ENCODE results near the gene AGAP2. TPM values are rescaled to one million over a fixed set of nuclear protein-coding genes. Genes with fewer than 3 reads are reported as not detected.

AGAP2 gene
- total and polyA plus RNA-seq, 2 donors (not counting 1 experiment from before 2014, with no cell fraction given): 22.2 to 27.0 TPM

- no peaks in the 10 kb centered on the region for H3K27me3 ChIP-seq (replicated peaks in 1 of 4; ENCODE audit: control extremely low read depth in 1 of 4, control insufficient read depth in 3 of 4, insufficient read depth in 4 of 4, low read length in 3 of 4)
- H3K36me3 ChIP-seq (replicated peaks in 1 of 2; ENCODE audit: control extremely low read depth in 1 of 2, control insufficient read depth in 1 of 2, extremely low read depth in 1 of 2, insufficient read depth in 2 of 2, low read length in 1 of 2): peaks cover 1 to 36% of the 10 kb centered on the region in 2 experiments
- peak overlapping the region; percentile 80 for H3K9ac ChIP-seq (ENCODE audit: low read length)
- H3K4me3 ChIP-seq (ENCODE audit: control extremely low read depth in 1 of 5, extremely low read depth in 1 of 5, insufficient read depth in 1 of 5, low read depth in 2 of 5, low read length in 4 of 5): peak overlapping the region; percentile 67 to 87 (median 85)
- Mint-ChIP-seq H3K27me3 (no peaks in the 10 kb centered on the region), H3K9me3 (ENCODE audit: insufficient read depth) (no peaks in the 10 kb centered on the region), H3K27ac (peak overlapping the region; percentile 95), H3K4me1 (peaks cover 59% of the 10 kb centered on the region), H3K4me3 (peak overlapping the region; percentile 94)
- no peak for TF ChIP-seq EZH2 (IDR thresholded peaks at IDR 0.05; ENCODE audit: borderline replicate concordance, insufficient read depth, low read depth, low read length, poor library complexity, severe bottlenecking)
- peak; percentile 82 for TF ChIP-seq CTCF (IDR thresholded peaks at IDR 0.05)
- H3K79me2 ChIP-seq (ENCODE audit: control insufficient read depth, insufficient read depth, low read length): peaks cover 48% of the 10 kb centered on the region
- peak overlapping the region; percentile 55 for H2AFZ ChIP-seq (ENCODE audit: insufficient read depth, low read depth, low read length, poor library complexity, severe bottlenecking)
- peak overlapping the region; percentile 90 for H3K4me2 ChIP-seq (replicated peaks; ENCODE audit: low read depth, low read length, poor library complexity, severe bottlenecking)
- ChIA-PET CTCF (interaction anchor here (0.8 to 2.6 kb wide), 23 partner anchors 8 to 232 kb away, joined by 3 to 37 read pairs (median 5); partner anchors contain the start of genes AVIL, CYP27B1, EEF1AKMT3 and METTL1), POLR2A (interaction anchor here (0.5 to 1.4 kb wide), 8 partner anchors 9 to 684 kb away, joined by 3 to 7 read pairs (median 4); partner anchors contain the start of genes ATP23, EEF1AKMT3, METTL1 and OS9)
- H3K4me1 ChIP-seq (ENCODE audit: control insufficient read depth in 2 of 2, insufficient read depth in 2 of 2, low read length in 2 of 2): peaks cover 36 to 55% of the 10 kb centered on the region in 2 donors
- H3K9me3 ChIP-seq (ENCODE audit: control extremely low read depth in 1 of 3, control insufficient read depth in 2 of 3, insufficient read depth in 1 of 3, low read length in 2 of 3): no peaks in the 10 kb centered on the region
- 27% methylated on average over 10 of the region's 22 CpGs for WGBS (ENCODE audit: insufficient coverage)
- DNase-seq (peak; percentile 78), ATAC-seq (ENCODE audit: low read depth) (no peak)
- H3K27ac ChIP-seq (ENCODE audit: low read length in 2 of 2): peak overlapping the region; percentile 78 to 90
- intact Hi-C loops (cut with micrococcal nuclease): loop anchor here (1.0 to 10.0 kb wide), 8 partner anchors 9 to 672 kb away; partner anchors contain the start of genes CTDSP2, GLI1, INHBE and MARS1
- peaks cover 57% of the 10 kb centered on the region for H4K20me1 ChIP-seq (ENCODE audit: control insufficient read depth, insufficient read depth, low read length, poor library complexity, severe bottlenecking)
Measured at GRCh38 chr12:57756406-57757341, 18.1 kb upstream of the AGAP2 start.
